Liver (tissue), 3 donors: ENCODE data around the gene PDRG1.

ENCODE experiments used
- HNF4G ChIP-seq: IDR thresholded peaks from 2 replicates; pipeline ENCODE4 v1.6.1; 2016; ENCODE audit warnings: antibody characterized with exemption
- JUND ChIP-seq, 2 donors: IDR thresholded peaks; 2 replicates each; pipeline ENCODE4 v1.6.1; 2016; ENCODE audit warnings: antibody characterized with exemption in 2 of 2
- RAD21 ChIP-seq, 2 donors: IDR thresholded peaks; 2 replicates each; pipeline ENCODE4 v1.6.1; 2016; ENCODE audit warnings: antibody characterized with exemption in 2 of 2, mild to moderate bottlenecking in 2 of 2
- RXRA ChIP-seq, 2 donors: IDR thresholded peaks; 2 replicates each; pipeline ENCODE4 v1.6.1; 2017 to 2018; ENCODE audit warnings: antibody characterized with exemption in 2 of 2, mild to moderate bottlenecking in 1 of 2
- SP1 ChIP-seq: IDR thresholded peaks from 2 replicates; pipeline ENCODE4 v1.6.1; 2018; ENCODE audit warnings: antibody characterized with exemption, mild to moderate bottlenecking
- TAF1 ChIP-seq: conservative IDR thresholded peaks from 2 replicates; pipeline ENCODE4 v1.6.1; 2016; ENCODE audit warnings: antibody characterized with exemption, mild to moderate bottlenecking
- TF ChIP-seq, protein P1 (sequence below): fragments of 150-350 bp; IDR thresholded peaks from 2 replicates; pipeline ENCODE4 v1.5.1; 2017; ENCODE audit warnings: improper control_type of control experiment, low read depth, low read length; ENCODE audit not compliant: missing input control
- TF ChIP-seq, protein P2 (sequence below): IDR thresholded peaks from 2 replicates; pipeline ENCODE4 v1.6.1; 2016; ENCODE audit warnings: antibody characterized with exemption
- donor health status: healthy.
- donor health status: healthy.

DNA sequence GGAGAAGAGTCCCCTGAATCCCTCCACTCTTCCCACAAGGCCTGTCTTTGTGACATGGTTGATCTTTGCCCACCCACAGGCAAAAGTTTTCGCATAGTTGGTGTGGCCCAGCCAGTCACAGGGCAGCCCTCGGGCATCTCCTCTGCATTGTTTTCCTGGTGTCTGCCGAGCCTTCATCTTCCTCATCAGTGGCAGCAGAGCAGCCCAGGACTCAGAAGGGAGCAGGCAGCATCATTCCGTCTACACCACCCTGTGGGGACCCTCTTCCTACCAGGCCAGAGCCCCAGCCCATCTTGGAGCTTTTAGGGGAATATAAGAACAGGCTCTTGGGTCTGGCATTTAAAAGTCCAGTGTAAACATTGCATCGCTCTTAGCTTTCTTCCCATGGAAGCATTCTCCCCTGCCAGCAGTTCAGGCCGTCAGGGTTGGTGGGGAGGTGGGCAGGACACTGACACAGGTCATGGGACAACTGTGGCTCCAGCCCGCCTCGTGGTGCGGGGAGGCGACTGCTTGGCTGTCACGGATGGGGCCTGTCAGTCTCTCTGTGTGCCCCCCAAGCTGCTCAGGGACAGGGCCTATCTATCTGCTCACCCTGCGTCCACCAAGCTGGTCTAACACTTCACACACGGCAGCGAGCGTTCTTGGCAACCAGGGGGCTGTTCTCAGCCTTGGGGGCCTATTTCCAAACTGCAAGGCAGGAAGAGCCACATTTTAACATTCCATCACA, 38.3 kb downstream of the PDRG1 start:
- TF ChIP-seq, protein P1, sequence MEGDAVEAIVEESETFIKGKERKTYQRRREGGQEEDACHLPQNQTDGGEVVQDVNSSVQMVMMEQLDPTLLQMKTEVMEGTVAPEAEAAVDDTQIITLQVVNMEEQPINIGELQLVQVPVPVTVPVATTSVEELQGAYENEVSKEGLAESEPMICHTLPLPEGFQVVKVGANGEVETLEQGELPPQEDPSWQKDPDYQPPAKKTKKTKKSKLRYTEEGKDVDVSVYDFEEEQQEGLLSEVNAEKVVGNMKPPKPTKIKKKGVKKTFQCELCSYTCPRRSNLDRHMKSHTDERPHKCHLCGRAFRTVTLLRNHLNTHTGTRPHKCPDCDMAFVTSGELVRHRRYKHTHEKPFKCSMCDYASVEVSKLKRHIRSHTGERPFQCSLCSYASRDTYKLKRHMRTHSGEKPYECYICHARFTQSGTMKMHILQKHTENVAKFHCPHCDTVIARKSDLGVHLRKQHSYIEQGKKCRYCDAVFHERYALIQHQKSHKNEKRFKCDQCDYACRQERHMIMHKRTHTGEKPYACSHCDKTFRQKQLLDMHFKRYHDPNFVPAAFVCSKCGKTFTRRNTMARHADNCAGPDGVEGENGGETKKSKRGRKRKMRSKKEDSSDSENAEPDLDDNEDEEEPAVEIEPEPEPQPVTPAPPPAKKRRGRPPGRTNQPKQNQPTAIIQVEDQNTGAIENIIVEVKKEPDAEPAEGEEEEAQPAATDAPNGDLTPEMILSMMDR: no peak
- no peak for TF ChIP-seq SP1
- TF ChIP-seq TAF1: no peak
- TF ChIP-seq JUND (IDR thresholded peaks at IDR 0.05): no peak
- no peak for TF ChIP-seq RAD21 (IDR thresholded peaks at IDR 0.05)
- TF ChIP-seq, protein P2, sequence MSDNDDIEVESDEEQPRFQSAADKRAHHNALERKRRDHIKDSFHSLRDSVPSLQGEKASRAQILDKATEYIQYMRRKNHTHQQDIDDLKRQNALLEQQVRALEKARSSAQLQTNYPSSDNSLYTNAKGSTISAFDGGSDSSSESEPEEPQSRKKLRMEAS: no peak
- TF ChIP-seq HNF4G: no peak
- TF ChIP-seq RXRA (IDR thresholded peaks at IDR 0.05): no peak
